Measurements from ENCODE around the gene LRRC56.

LRRC56 gene

DNA sequence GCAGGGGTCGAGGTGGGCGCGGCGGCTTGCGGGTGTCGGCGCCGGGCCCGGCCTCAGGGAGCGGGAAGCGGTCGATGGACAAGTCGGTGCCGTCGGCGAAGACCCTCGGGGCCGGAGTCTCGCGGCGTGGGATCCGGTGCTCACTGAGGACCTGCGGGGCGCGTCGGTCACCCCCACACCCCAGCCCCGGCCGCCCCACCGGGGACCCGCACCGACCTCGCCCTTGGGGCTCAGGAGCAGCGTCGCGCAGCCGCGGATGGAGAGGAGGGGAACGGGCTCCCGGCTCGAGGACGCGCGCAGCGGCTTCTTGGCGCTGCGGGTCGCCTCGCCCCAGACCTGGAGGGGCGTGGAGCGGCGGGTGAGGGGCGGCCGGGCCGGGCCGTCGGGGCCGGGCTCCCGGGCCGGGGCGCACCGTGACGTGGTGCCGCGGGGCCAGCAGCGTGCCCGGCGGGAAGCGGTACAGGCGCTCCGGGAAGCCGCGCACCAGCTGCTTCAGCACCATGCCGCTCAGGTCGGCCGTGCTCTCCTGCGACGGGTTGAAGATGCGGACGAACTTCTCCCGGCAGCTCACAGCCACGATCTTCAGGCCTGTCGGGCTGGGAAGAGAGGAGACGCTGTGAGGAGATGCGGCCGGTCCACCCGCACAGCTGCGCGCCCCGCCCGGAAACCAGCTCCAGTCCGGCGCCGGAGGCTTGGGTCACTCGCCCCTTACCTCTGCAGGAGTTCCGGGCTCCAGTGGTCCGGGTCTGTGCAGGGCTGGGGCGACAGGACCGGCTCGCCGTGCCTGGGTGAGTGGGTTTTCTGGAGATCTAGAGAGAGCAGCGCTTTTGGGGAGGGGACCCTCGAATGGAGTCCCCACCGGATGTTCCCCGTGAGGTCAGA is 18.7 kb downstream of the LRRC56 start:
- Histone ChIP-seq H3K4me3 (ENCODE audit: extremely low read depth, insufficient read depth, low read length, poor library complexity, severe bottlenecking) (peak overlapping the region; percentile 30), H3K9me3 (ENCODE audit: control insufficient read depth, low read length) (no peaks in the 10 kb centered on the region), H3K36me3 (ENCODE audit: control insufficient read depth, insufficient read depth, low read length) (no peaks in the 10 kb centered on the region), H3K4me1 (ENCODE audit: control insufficient read depth, insufficient read depth, low read length, poor library complexity, severe bottlenecking) (no peaks in the 10 kb centered on the region), H3K27ac (ENCODE audit: low read depth, low read length, severe bottlenecking) (no peak overlapping the region)
- 7% methylated on average over 76 to 86 of the region's 104 CpGs for WGBS, 2 experiments (ENCODE audit: insufficient coverage in 2 of 2)

DNA sequence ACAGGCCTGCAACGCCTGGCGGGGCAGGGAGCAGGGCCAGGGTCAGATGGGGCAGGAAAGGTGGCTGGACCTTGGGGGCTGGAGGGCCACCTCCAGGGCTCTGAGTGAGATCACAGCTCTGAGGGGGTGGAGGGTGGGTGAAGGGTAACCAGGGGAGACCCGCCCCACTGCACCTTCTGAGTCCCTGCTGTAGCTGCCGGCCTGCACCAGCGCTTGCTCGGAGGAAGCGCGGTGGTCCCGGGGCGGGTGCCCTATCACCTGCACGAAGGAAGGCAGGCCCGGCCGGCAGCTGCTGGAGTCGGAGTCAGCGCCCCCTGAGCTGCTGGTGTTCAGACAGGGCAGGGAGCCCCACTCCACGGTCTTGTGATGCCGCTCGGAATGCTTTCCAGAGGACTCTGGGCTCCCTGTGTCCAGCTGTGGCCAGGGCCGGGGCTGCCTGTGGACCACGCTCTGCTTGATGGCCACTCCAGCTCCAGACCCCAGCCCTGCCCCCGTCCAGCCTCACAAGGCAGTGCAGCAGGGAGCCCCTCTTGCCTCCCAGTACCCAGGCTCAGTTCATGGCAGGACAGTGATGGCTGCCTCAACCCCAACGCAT is 19.4 kb downstream of the LRRC56 start:
- 78 to 79% methylated on average over 20 to 22 of the region's 22 CpGs for WGBS, 2 experiments (ENCODE audit: insufficient coverage in 2 of 2)
- Histone ChIP-seq H3K27ac (ENCODE audit: low read depth, low read length, severe bottlenecking) (no peak overlapping the region), H3K4me3 (ENCODE audit: extremely low read depth, insufficient read depth, low read length, poor library complexity, severe bottlenecking) (no peak overlapping the region)

DNA sequence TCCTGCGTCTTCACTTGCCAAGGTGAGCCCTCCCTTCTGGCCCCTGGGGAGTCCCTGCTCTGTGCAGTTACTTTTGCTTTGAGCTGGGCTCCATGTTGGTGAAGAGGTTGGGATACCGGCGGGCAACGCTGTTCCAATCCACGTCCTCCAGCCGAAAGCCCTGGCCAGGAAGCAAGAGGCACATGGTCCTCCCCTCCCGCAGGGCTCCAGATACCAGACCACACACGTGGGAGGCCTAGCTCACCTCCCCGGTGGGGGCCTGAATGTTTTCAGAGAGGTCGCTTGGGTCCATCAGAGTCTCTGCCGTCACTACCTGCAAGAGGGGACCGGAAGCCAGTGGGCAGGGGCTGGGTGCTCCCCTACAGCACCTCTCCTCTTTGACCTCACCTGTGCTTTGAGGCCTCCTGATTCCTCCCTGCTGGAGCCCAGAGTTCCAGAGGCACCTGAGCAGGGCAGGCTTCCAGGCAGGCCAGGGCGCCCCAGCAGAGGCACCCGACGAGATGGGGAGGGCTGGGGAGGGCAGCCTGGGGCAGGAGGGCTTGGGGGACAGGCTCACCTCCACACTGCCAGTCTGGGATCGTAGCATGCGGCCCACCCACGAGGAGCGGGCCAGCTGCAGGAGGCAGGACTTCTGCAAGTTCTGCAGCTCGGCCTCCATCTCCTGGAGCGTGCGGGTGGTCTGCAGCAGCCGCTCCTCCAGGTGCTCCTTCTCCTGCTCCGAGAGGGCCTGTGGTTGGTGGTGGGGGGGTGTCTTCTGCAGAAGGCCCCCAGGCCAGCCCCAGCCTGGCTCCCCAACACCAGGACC is 20.2 kb downstream of the LRRC56 start:
- Histone ChIP-seq H3K4me3 (ENCODE audit: extremely low read depth, insufficient read depth, low read length, poor library complexity, severe bottlenecking) (no peak overlapping the region), H3K9me3 (ENCODE audit: control insufficient read depth, low read length) (no peaks in the 10 kb centered on the region)
- 83% methylated on average over 18 to 19 of the region's 24 CpGs for WGBS, 2 experiments (ENCODE audit: insufficient coverage in 2 of 2)

More for the DNA sequence above, 19.4 kb downstream of the LRRC56 start:
- Histone ChIP-seq H3K4me1 (ENCODE audit: control insufficient read depth, insufficient read depth, low read length, poor library complexity, severe bottlenecking) (no peaks in the 10 kb centered on the region), H3K36me3 (ENCODE audit: control insufficient read depth, insufficient read depth, low read length) (no peaks in the 10 kb centered on the region), H3K9me3 (ENCODE audit: control insufficient read depth, low read length) (no peaks in the 10 kb centered on the region)

DNA sequence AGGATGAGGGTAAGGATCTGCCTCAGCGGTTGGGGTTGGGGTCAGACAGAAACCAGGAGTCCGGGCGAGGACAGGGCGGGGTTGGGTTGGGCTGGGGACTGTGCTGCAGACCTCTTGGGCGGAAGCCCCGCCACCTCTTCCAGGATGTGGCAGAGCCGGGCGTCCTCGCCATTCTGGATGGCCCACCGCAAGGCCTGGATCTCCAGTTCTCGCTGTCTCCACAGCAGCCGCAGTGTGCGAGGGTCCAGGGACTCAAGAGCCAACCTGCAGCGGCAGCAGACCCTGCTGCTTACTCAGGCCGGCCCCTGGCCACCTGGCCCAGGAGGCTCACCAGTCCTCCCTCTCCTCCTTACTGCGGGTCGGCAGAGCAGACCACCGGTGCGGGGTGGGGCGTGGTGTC is 21.2 kb downstream of the LRRC56 start:
- no peaks in the 10 kb centered on the region for H3K9me3 ChIP-seq (ENCODE audit: control insufficient read depth, low read length)
- no peak overlapping the region for H3K27ac ChIP-seq (ENCODE audit: low read depth, low read length, severe bottlenecking)
- no peak overlapping the region for H3K4me3 ChIP-seq (ENCODE audit: extremely low read depth, insufficient read depth, low read length, poor library complexity, severe bottlenecking)
- no peaks in the 10 kb centered on the region for H3K4me1 ChIP-seq (ENCODE audit: control insufficient read depth, insufficient read depth, low read length, poor library complexity, severe bottlenecking)
- WGBS, 2 experiments (ENCODE audit: insufficient coverage in 2 of 2): 92 to 94% methylated on average over 17 to 20 of the region's 20 CpGs
- no peaks in the 10 kb centered on the region for H3K36me3 ChIP-seq (ENCODE audit: control insufficient read depth, insufficient read depth, low read length)

More for the DNA sequence above, 20.2 kb downstream of the LRRC56 start:
- H3K27ac ChIP-seq (ENCODE audit: low read depth, low read length, severe bottlenecking): no peak overlapping the region
- no peaks in the 10 kb centered on the region for H3K4me1 ChIP-seq (ENCODE audit: control insufficient read depth, insufficient read depth, low read length, poor library complexity, severe bottlenecking)
- H3K36me3 ChIP-seq (ENCODE audit: control insufficient read depth, insufficient read depth, low read length): no peaks in the 10 kb centered on the region

DNA sequence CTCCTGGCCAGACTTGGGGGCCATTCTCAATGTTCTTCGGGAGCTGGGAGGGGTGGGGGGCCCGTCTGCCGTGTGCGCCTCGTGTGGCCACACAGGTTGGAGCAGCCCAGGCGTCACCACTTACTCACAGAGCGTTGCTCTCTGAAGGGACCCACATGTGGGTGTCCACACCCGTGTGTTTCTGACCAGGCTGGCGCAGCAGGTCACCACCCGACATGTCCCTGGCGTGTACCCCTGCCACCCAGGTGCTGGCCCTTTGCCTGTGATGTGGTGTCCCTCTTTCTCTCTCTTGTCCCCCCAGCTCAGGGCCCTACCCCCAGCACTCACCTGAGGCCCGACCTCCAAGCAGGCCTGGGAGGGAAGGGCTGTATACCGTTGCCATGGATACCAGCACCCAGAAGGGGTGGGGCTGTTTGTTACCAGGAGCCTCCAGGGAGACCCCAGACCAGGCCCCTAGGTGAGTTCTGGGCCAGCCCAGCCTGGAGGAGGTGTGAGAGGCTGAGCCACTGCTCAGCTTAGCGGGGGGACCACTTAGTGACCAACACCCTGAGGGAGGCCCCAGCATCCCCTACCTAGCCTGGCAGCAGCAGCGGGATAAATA is 21.8 kb downstream of the LRRC56 start:
- no peaks in the 10 kb centered on the region for H3K9me3 ChIP-seq (ENCODE audit: control insufficient read depth, low read length)
- no peak overlapping the region for H3K27ac ChIP-seq (ENCODE audit: low read depth, low read length, severe bottlenecking)
- WGBS, 2 experiments (ENCODE audit: insufficient coverage in 2 of 2): 83 to 92% methylated on average over 10 to 15 of the region's 15 CpGs
- no peaks in the 10 kb centered on the region for H3K36me3 ChIP-seq (ENCODE audit: control insufficient read depth, insufficient read depth, low read length)
- H3K4me1 ChIP-seq (ENCODE audit: control insufficient read depth, insufficient read depth, low read length, poor library complexity, severe bottlenecking): no peaks in the 10 kb centered on the region
- no peak overlapping the region for H3K4me3 ChIP-seq (ENCODE audit: extremely low read depth, insufficient read depth, low read length, poor library complexity, severe bottlenecking)

DNA sequence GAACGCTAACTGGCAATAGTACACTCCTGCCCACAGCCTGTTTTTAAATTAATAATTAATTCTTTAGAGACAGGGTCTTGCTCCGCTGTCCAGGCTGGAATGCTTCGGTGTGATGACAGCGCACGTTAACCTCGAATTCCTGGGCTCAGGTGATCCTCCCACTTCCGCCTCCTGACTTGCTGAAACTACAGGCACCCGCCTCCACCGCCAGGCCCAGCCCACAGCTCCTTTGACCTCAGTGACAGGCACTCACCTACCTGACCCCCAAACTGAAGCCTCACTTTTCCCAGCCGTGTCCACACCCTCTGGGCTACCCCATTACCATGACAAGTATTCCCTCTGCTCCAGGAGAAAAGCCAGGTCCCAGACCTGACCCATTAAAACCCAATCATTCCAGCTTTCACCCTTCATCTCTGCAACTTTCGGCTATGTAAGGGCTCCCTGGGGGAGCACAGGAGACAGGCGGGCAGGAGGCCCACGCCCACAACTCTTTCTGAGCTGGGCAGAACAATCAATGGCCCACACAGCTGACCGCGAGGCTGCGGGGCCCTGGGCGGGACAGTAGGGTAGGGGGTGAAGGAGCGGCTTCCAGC is 22.5 kb downstream of the LRRC56 start:
- H3K4me1 ChIP-seq (ENCODE audit: control insufficient read depth, insufficient read depth, low read length, poor library complexity, severe bottlenecking): no peaks in the 10 kb centered on the region
- H3K9me3 ChIP-seq (ENCODE audit: control insufficient read depth, low read length): no peaks in the 10 kb centered on the region
- H3K4me3 ChIP-seq (ENCODE audit: extremely low read depth, insufficient read depth, low read length, poor library complexity, severe bottlenecking): peak overlapping the region; percentile 63
- 72 to 73% methylated on average over 17 of the region's 18 CpGs for WGBS, 2 experiments (ENCODE audit: insufficient coverage in 2 of 2)
- no peak overlapping the region for H3K27ac ChIP-seq (ENCODE audit: low read depth, low read length, severe bottlenecking)
- H3K36me3 ChIP-seq (ENCODE audit: control insufficient read depth, insufficient read depth, low read length): no peaks in the 10 kb centered on the region

DNA sequence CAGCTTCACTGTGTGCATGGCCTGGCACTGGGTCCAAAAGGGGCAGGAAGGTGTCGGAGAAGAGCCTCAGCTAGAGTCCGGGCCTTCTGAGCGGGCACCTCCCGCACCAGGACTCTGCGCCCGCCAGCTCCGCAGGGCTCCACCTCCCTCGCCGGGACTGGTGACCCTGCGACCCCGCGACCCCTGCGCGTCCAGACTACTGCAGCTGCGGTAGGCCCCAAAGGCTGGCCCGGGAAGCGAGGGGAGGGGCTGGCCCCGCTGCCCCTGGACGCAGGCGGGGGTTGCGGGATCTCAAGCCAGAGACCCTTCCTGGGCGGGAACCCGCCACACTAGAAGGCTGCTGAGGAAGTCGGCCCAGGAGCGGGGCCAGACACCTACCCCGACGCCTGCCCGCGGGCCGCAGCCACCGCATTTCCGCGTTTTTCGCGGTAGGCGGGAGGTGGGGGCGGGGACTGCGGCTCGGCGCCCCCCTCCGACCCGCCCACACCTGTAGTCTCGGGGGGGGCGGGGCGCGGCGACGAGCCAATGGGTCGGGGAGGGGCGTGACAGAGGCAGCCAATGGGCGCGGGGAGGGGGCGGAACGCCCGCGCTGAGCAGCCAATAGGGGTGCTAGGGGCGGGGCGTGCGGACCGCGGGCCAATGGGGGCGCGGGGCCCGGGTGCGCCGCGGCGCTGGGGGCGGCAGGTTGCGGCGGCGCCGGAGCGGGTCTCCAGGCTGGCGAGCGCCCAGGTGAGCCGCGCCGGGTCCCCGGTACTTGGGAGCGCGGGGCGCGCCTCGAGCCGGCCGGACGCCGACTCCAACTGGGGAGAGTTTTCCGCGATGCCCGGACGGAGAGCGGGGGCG is 23.2 kb downstream of the LRRC56 start, which contains the start of the genes LMNTD2 and RASSF7:
LMNTD2 (minus strand) TSS at position 434 of the 843 bp plus-strand sequence; CDS start at position 412, 22 bp downstream.
RASSF7 (plus strand) TSS at position 666 of the 843 bp plus-strand sequence. CDS start 799 bp downstream, outside the sequence.
- H3K27ac ChIP-seq (ENCODE audit: low read depth, low read length, severe bottlenecking): no peak within 1 kb of the TSS
- H3K4me1 ChIP-seq (ENCODE audit: control insufficient read depth, insufficient read depth, low read length, poor library complexity, severe bottlenecking): no peaks in the 10 kb centered on the region
- 3 to 4% methylated on average over 64 to 67 of the region's 95 CpGs for WGBS, 2 experiments (ENCODE audit: insufficient coverage in 2 of 2)

DNA sequence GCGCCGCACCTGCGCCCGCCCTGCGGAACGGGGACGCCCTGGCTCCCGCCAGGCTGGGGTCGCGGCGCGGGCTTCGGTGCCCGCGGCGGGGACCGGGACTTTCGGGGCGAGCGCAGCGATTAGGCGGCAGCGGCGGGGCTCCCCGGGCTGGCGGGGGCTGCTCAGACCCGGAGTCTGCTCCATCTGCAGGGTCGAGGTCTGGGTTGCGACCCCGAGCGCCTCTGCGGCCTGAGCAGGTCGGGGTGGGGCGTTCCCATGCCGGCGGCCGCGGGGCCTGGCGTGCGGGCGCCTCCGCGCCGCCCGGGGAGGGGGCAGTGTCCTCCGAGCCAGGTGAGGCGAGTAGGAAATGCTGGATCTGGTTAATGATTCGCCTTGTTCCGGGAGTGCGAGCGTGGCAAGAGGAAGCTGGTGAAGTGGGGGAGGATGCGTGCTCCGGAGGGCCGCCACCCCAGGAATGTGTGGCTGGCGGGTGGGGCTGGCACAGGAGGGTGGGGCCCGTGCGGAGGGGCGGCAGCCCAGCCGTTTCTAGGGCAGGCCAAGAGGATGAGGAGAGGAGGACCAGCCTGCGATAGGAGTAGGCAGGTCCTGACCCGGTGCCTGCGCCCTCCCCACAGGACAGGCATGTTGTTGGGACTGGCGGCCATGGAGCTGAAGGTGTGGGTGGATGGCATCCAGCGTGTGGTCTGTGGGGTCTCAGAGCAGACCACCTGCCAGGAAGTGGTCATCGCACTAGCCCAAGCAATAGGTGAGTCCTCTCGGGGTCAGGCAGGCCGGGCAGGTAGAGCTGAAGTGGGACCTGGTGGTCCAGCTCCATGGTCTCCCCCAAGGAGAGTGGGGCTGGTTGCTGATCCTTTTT is 24.0 kb downstream of the LRRC56 start:
- Histone ChIP-seq H3K36me3 (ENCODE audit: control insufficient read depth, insufficient read depth, low read length) (no peaks in the 10 kb centered on the region), H3K4me3 (ENCODE audit: extremely low read depth, insufficient read depth, low read length, poor library complexity, severe bottlenecking) (peak overlapping the region; percentile 63), H3K4me1 (ENCODE audit: control insufficient read depth, insufficient read depth, low read length, poor library complexity, severe bottlenecking) (no peaks in the 10 kb centered on the region), H3K27ac (ENCODE audit: low read depth, low read length, severe bottlenecking) (no peak overlapping the region), H3K9me3 (ENCODE audit: control insufficient read depth, low read length) (no peaks in the 10 kb centered on the region)
- WGBS, 2 experiments (ENCODE audit: insufficient coverage in 2 of 2): 12 to 22% methylated on average over 30 to 53 of the region's 67 CpGs

More for the DNA sequence above, 23.2 kb downstream of the LRRC56 start, which contains the start of the genes LMNTD2 and RASSF7:
- peak within 1 kb of the TSS; percentile 63 for H3K4me3 ChIP-seq (ENCODE audit: extremely low read depth, insufficient read depth, low read length, poor library complexity, severe bottlenecking)
- H3K36me3 ChIP-seq (ENCODE audit: control insufficient read depth, insufficient read depth, low read length): no peaks in the 10 kb centered on the region
- no peaks in the 10 kb centered on the region for H3K9me3 ChIP-seq (ENCODE audit: control insufficient read depth, low read length)
